ENCODE results near the gene GPX4. TPM values are rescaled to one million over a fixed set of nuclear protein-coding genes. Genes with fewer than 3 reads are reported as not detected.

The GPX4 gene
- total and polyA plus RNA-seq, 2 of the 13 experiments (the other 11 are each of a cell fraction or from before 2014, with no cell fraction given), result 535 to 613 TPM

- TF ChIP-seq JARID2 (CRISPR knock-in tag; IDR thresholded peaks at IDR 0.05; ENCODE audit: insufficient replicate concordance) (peak; percentile 66), PRPF4 (IDR thresholded peaks at IDR 0.05; ENCODE audit: low read depth, low read length, poor library complexity, severe bottlenecking) (no peak), CREB1 (IDR thresholded peaks at IDR 0.05) (peak; percentile 54; the same call in 1 of the 2 replicates), CREB1 (CRISPR knock-in tag; IDR thresholded peaks at IDR 0.05) (no peak), ZNF225 (CRISPR knock-in tag; IDR thresholded peaks at IDR 0.05) (peak; percentile 25; the same call in 1 of the 2 replicates), AHDC1 (CRISPR knock-in tag; IDR thresholded peaks at IDR 0.05; ENCODE audit: borderline replicate concordance) (no peak; the same call in 1 of the 2 replicates), ZNF562 (CRISPR knock-in tag; IDR thresholded peaks at IDR 0.05; ENCODE audit: borderline replicate concordance) (no peak), ZMAT5 (CRISPR knock-in tag; IDR thresholded peaks at IDR 0.05; ENCODE audit: borderline replicate concordance, low read depth) (no peak), HDAC2 (CRISPR knock-in tag; IDR thresholded peaks at IDR 0.05) (peak; percentile 57; the same call in 1 of the 2 replicates), ZFX (CRISPR knock-in tag; IDR thresholded peaks at IDR 0.05; ENCODE audit: low read depth) (peak; percentile 77), DBP (CRISPR knock-in tag; IDR thresholded peaks at IDR 0.05; ENCODE audit: not compliant biosample characterization) (no peak), SATB2 (CRISPR knock-in tag; IDR thresholded peaks at IDR 0.05) (no peak), REPIN1 (CRISPR knock-in tag; IDR thresholded peaks at IDR 0.05; ENCODE audit: borderline replicate concordance, low read depth) (peak; percentile 83), ZFYVE20 (CRISPR knock-in tag; IDR thresholded peaks at IDR 0.05; ENCODE audit: borderline replicate concordance, low read depth) (no peak), ZNF230 (CRISPR knock-in tag; IDR thresholded peaks at IDR 0.05) (no peak), SETDB1 (CRISPR knock-in tag; IDR thresholded peaks at IDR 0.05; ENCODE audit: borderline replicate concordance) (no peak), ZC3H13 (CRISPR knock-in tag; IDR thresholded peaks at IDR 0.05) (no peak), NBN (conservative IDR thresholded peaks at IDR 0.05) (no peak), HOXD1 (CRISPR knock-in tag; IDR thresholded peaks at IDR 0.05) (no peak; the same call in 1 of the 2 replicates), ZBTB7A (CRISPR knock-in tag; IDR thresholded peaks at IDR 0.05) (peak; percentile 92), TBX3 (IDR thresholded peaks at IDR 0.05; ENCODE audit: borderline replicate concordance) (peak; percentile 87), SMC3 (IDR thresholded peaks at IDR 0.05; ENCODE audit: low read length) (peak; percentile 51; the same call in 1 of the 2 replicates), AHR (CRISPR knock-in tag; IDR thresholded peaks at IDR 0.05) (no peak; the same call in 1 of the 2 replicates), ZNF589 (CRISPR knock-in tag; conservative IDR thresholded peaks at IDR 0.05) (no peak)
Observed at GRCh38 chr19:1113030-1113985, 9.5 kb downstream of the GPX4 start (continued).
